ENCODE data around the gene DPYSL5. TPM values are rescaled to one million over a fixed set of nuclear protein-coding genes. Genes with fewer than 3 reads are reported as not detected.
A peak's percentile ranks its signal among the peaks of the same experiment; 100 is the strongest.

The DPYSL5 gene
- 7.2 TPM for polyA plus RNA-seq (2013, experiment 1 of 2)
- polyA plus RNA-seq (2013, experiment 2 of 2) = 5.5 TPM

- 0% methylated on average over 32 to 69 of the region's 83 CpGs for WGBS, 2 experiments (ENCODE audit: insufficient coverage in 2 of 2)
- H3K4me3 ChIP-seq (ENCODE audit: extremely low read depth, insufficient read depth, low read length, poor library complexity, severe bottlenecking) = peak within 1 kb of the TSS; percentile 63
- H3K9me3 ChIP-seq (ENCODE audit: control insufficient read depth, low read length) = no peaks in the 10 kb centered on the region
- H3K36me3 ChIP-seq (ENCODE audit: control insufficient read depth, insufficient read depth, low read length) = no peaks in the 10 kb centered on the region
- H3K4me1 ChIP-seq (ENCODE audit: control insufficient read depth, insufficient read depth, low read length, poor library complexity, severe bottlenecking) = peaks cover 8% of the 10 kb centered on the region
- no peak within 1 kb of the TSS for H3K27ac ChIP-seq (ENCODE audit: low read depth, low read length, severe bottlenecking)
Observed at GRCh38 chr2:26847655-26848335, at the start of gene DPYSL5. TSS of gene DPYSL5 (plus strand) at chr2:26848132. CDS start at chr2:26898500, 50,368 bp downstream.

- 62 to 80% methylated on average over 1 to 3 of the region's 4 CpGs for WGBS, 2 experiments (ENCODE audit: insufficient coverage in 2 of 2)
- Histone ChIP-seq H3K36me3 (ENCODE audit: control insufficient read depth, insufficient read depth, low read length) (peaks cover 42% of the 10 kb centered on the region), H3K4me1 (ENCODE audit: control insufficient read depth, insufficient read depth, low read length, poor library complexity, severe bottlenecking) (no peaks in the 10 kb centered on the region), H3K4me3 (ENCODE audit: extremely low read depth, insufficient read depth, low read length, poor library complexity, severe bottlenecking) (no peak overlapping the region), H3K27ac (ENCODE audit: low read depth, low read length, severe bottlenecking) (no peak overlapping the region), H3K9me3 (ENCODE audit: control insufficient read depth, low read length) (no peaks in the 10 kb centered on the region)
Observed at GRCh38 chr2:26801328-26801727, 46.6 kb upstream of the DPYSL5 start.

- H3K4me3 ChIP-seq (ENCODE audit: extremely low read depth, insufficient read depth, low read length, poor library complexity, severe bottlenecking) = no peak overlapping the region
- no peaks in the 10 kb centered on the region for H3K9me3 ChIP-seq (ENCODE audit: control insufficient read depth, low read length)
- no peaks in the 10 kb centered on the region for H3K4me1 ChIP-seq (ENCODE audit: control insufficient read depth, insufficient read depth, low read length, poor library complexity, severe bottlenecking)
- no peak overlapping the region for H3K27ac ChIP-seq (ENCODE audit: low read depth, low read length, severe bottlenecking)
- peaks cover 37% of the 10 kb centered on the region for H3K36me3 ChIP-seq (ENCODE audit: control insufficient read depth, insufficient read depth, low read length)
- 94 to 97% methylated on average over 6 of the region's 7 CpGs for WGBS, 2 experiments (ENCODE audit: insufficient coverage in 2 of 2)
Observed at GRCh38 chr2:26801796-26802195, 46.1 kb upstream of the DPYSL5 start.

GRCh38 chr2:26805241-26805676 is 42.7 kb upstream of the DPYSL5 start:
- 65 to 67% methylated on average over 3 of the region's 5 CpGs for WGBS, 2 experiments (ENCODE audit: insufficient coverage in 2 of 2)
- H3K27ac ChIP-seq (ENCODE audit: low read depth, low read length, severe bottlenecking) = no peak overlapping the region
- H3K4me1 ChIP-seq (ENCODE audit: control insufficient read depth, insufficient read depth, low read length, poor library complexity, severe bottlenecking) = peaks cover 6% of the 10 kb centered on the region
- no peak overlapping the region for H3K4me3 ChIP-seq (ENCODE audit: extremely low read depth, insufficient read depth, low read length, poor library complexity, severe bottlenecking)
- H3K9me3 ChIP-seq (ENCODE audit: control insufficient read depth, low read length) = no peaks in the 10 kb centered on the region
- peaks cover 15% of the 10 kb centered on the region for H3K36me3 ChIP-seq (ENCODE audit: control insufficient read depth, insufficient read depth, low read length)

- WGBS, 2 experiments (ENCODE audit: insufficient coverage in 2 of 2) = 86% methylated on average over 1 of the region's 2 CpGs
- no peaks in the 10 kb centered on the region for H3K36me3 ChIP-seq (ENCODE audit: control insufficient read depth, insufficient read depth, low read length)
- H3K4me1 ChIP-seq (ENCODE audit: control insufficient read depth, insufficient read depth, low read length, poor library complexity, severe bottlenecking) = peaks cover 6% of the 10 kb centered on the region
- no peaks in the 10 kb centered on the region for H3K9me3 ChIP-seq (ENCODE audit: control insufficient read depth, low read length)
- H3K27ac ChIP-seq (ENCODE audit: low read depth, low read length, severe bottlenecking) = no peak overlapping the region
- no peak overlapping the region for H3K4me3 ChIP-seq (ENCODE audit: extremely low read depth, insufficient read depth, low read length, poor library complexity, severe bottlenecking)
Observed at GRCh38 chr2:26807788-26808460, 40.0 kb upstream of the DPYSL5 start.

- 96 to 100% methylated on average over 1 to 3 of the region's 3 CpGs for WGBS, 2 experiments (ENCODE audit: insufficient coverage in 2 of 2)
- Histone ChIP-seq H3K27ac (ENCODE audit: low read depth, low read length, severe bottlenecking) (no peak overlapping the region), H3K9me3 (ENCODE audit: control insufficient read depth, low read length) (no peaks in the 10 kb centered on the region), H3K36me3 (ENCODE audit: control insufficient read depth, insufficient read depth, low read length) (no peaks in the 10 kb centered on the region), H3K4me3 (ENCODE audit: extremely low read depth, insufficient read depth, low read length, poor library complexity, severe bottlenecking) (no peak overlapping the region), H3K4me1 (ENCODE audit: control insufficient read depth, insufficient read depth, low read length, poor library complexity, severe bottlenecking) (peaks cover 6% of the 10 kb centered on the region)
Observed at GRCh38 chr2:26809211-26809610, 38.7 kb upstream of the DPYSL5 start.

GRCh38 chr2:26809876-26810577 is 37.9 kb upstream of the DPYSL5 start:
- H3K4me1 ChIP-seq (ENCODE audit: control insufficient read depth, insufficient read depth, low read length, poor library complexity, severe bottlenecking) = peaks cover 6% of the 10 kb centered on the region
- no peaks in the 10 kb centered on the region for H3K36me3 ChIP-seq (ENCODE audit: control insufficient read depth, insufficient read depth, low read length)
- no peak overlapping the region for H3K4me3 ChIP-seq (ENCODE audit: extremely low read depth, insufficient read depth, low read length, poor library complexity, severe bottlenecking)
- H3K9me3 ChIP-seq (ENCODE audit: control insufficient read depth, low read length) = no peaks in the 10 kb centered on the region
- WGBS, 2 experiments (ENCODE audit: insufficient coverage in 2 of 2) = 86 to 87% methylated on average over 5 of the region's 6 CpGs
- H3K27ac ChIP-seq (ENCODE audit: low read depth, low read length, severe bottlenecking) = no peak overlapping the region

- Histone ChIP-seq H3K4me1 (ENCODE audit: control insufficient read depth, insufficient read depth, low read length, poor library complexity, severe bottlenecking) (peaks cover 6% of the 10 kb centered on the region), H3K36me3 (ENCODE audit: control insufficient read depth, insufficient read depth, low read length) (no peaks in the 10 kb centered on the region), H3K27ac (ENCODE audit: low read depth, low read length, severe bottlenecking) (no peak overlapping the region), H3K9me3 (ENCODE audit: control insufficient read depth, low read length) (no peaks in the 10 kb centered on the region), H3K4me3 (ENCODE audit: extremely low read depth, insufficient read depth, low read length, poor library complexity, severe bottlenecking) (no peak overlapping the region)
- 80 to 83% methylated on average over 8 of the region's 8 CpGs for WGBS, 2 experiments (ENCODE audit: insufficient coverage in 2 of 2)
Observed at GRCh38 chr2:26811261-26811660, 36.7 kb upstream of the DPYSL5 start.

- Histone ChIP-seq H3K9me3 (ENCODE audit: control insufficient read depth, low read length) (no peaks in the 10 kb centered on the region), H3K4me3 (ENCODE audit: extremely low read depth, insufficient read depth, low read length, poor library complexity, severe bottlenecking) (no peak overlapping the region), H3K27ac (ENCODE audit: low read depth, low read length, severe bottlenecking) (no peak overlapping the region), H3K4me1 (ENCODE audit: control insufficient read depth, insufficient read depth, low read length, poor library complexity, severe bottlenecking) (peaks cover 6% of the 10 kb centered on the region), H3K36me3 (ENCODE audit: control insufficient read depth, insufficient read depth, low read length) (no peaks in the 10 kb centered on the region)
- WGBS, 2 experiments (ENCODE audit: insufficient coverage in 2 of 2) = 72 to 76% methylated on average over 12 to 14 of the region's 14 CpGs
Observed at GRCh38 chr2:26811791-26812694, 35.9 kb upstream of the DPYSL5 start.

- H3K4me1 ChIP-seq (ENCODE audit: control insufficient read depth, insufficient read depth, low read length, poor library complexity, severe bottlenecking) = peaks cover 4% of the 10 kb centered on the region
- H3K27ac ChIP-seq (ENCODE audit: low read depth, low read length, severe bottlenecking) = no peak overlapping the region
- H3K9me3 ChIP-seq (ENCODE audit: control insufficient read depth, low read length) = no peaks in the 10 kb centered on the region
- 91 to 100% methylated on average over 3 of the region's 3 CpGs for WGBS, 2 experiments (ENCODE audit: insufficient coverage in 2 of 2)
- H3K36me3 ChIP-seq (ENCODE audit: control insufficient read depth, insufficient read depth, low read length) = no peaks in the 10 kb centered on the region
- H3K4me3 ChIP-seq (ENCODE audit: extremely low read depth, insufficient read depth, low read length, poor library complexity, severe bottlenecking) = no peak overlapping the region
Observed at GRCh38 chr2:26812731-26813130, 35.2 kb upstream of the DPYSL5 start.

All from mesodermal cell (in vitro differentiated cells).